GM23338 (cell line): ENCODE results near the gene CT45A2.
"Not testable (repeated sequence)": the region's sequence is repeated elsewhere in the genome, so short reads cannot be mapped to it uniquely, and the experiment has no call there.

Experiments
- CTCF ChIP-seq, 2 experiments: fragments of 200-600 bp in 1 of 2; sonication (generic) in 1 of 2; conservative IDR thresholded peaks; 2 replicates each; pipeline versions ENCODE4 v1.5.1 to v1.6.1; 2016 to 2017; ENCODE audit warnings: antibody characterized with exemption in 2 of 2, low read depth in 2 of 2, mild to moderate bottlenecking in 2 of 2, moderate library complexity in 1 of 2
- EZH2 ChIP-seq: fragments of 200-600 bp; sonication (generic); IDR thresholded peaks from one replicate; pipeline ENCODE4 v1.8.0; 2017; ENCODE audit warnings: antibody characterized with exemption, mild to moderate bottlenecking, low read depth; ENCODE audit not compliant: unreplicated experiment
- EZH2phosphoT487 ChIP-seq: fragments of 200-600 bp; sonication (generic); IDR thresholded peaks from one replicate; pipeline ENCODE4 v1.8.1; 2018; ENCODE audit warnings: antibody characterized with exemption; ENCODE audit not compliant: unreplicated experiment
- JUNB ChIP-seq: IDR thresholded peaks from one replicate; pipeline ENCODE4 v1.6.1; 2016; ENCODE audit warnings: antibody characterized with exemption; ENCODE audit not compliant: unreplicated experiment
- POLR2AphosphoS5 ChIP-seq: IDR thresholded peaks from 2 replicates; pipeline ENCODE4 v1.6.1; 2016; ENCODE audit warnings: antibody characterized with exemption, low read depth
- REST ChIP-seq: IDR thresholded peaks from one replicate; pipeline ENCODE4 v1.6.1; 2018; ENCODE audit warnings: antibody characterized with exemption; ENCODE audit not compliant: unreplicated experiment

- TF ChIP-seq EZH2phosphoT487; CTCF (conservative IDR thresholded peaks at IDR 0.05; ENCODE audit: low read depth in 2 of 2); REST; JUNB; POLR2AphosphoS5; EZH2: not testable (repeated sequence)
Observed at GRCh38 chrX:135819912-135820311, at the start of gene CT45A2.
